ENCODE measurements around the gene DTX3L. TPM values are rescaled to one million over a fixed set of nuclear protein-coding genes. Genes with fewer than 3 reads are reported as not detected.

DTX3L gene
- total RNA-seq, 1 donor from 2014 or later, result 82.2 TPM

GRCh38 chr3:122548619-122549018 lies 15.5 kb upstream of the DTX3L start:
- peaks cover 97% of the 10 kb centered on the region for H3K36me3 ChIP-seq

GRCh38 chr3:122553171-122553570 lies 11.0 kb upstream of the DTX3L start:
- Histone ChIP-seq H3K4me1 (peaks cover 13% of the 10 kb centered on the region), H3K9me3 (no peaks in the 10 kb centered on the region), H3K36me3 (peaks cover 100% of the 10 kb centered on the region), H3K27ac (no peak overlapping the region), H3K4me3 (no peak overlapping the region), H3K27me3 (ENCODE audit: low read depth) (no peaks in the 10 kb centered on the region)
- TF ChIP-seq CTCF (IDR thresholded peaks at IDR 0.05), result no peak
- DNase-seq, result no peak
- ATAC-seq, result no peak
- intact Hi-C loops (cut with DNase I), result no loop called here

More at GRCh38 chr3:122548619-122549018, 15.5 kb upstream of the DTX3L start:
- peaks cover 1% of the 10 kb centered on the region for H3K4me1 ChIP-seq
- DNase-seq, result no peak
- H3K4me3 ChIP-seq, result no peak overlapping the region
- TF ChIP-seq CTCF (IDR thresholded peaks at IDR 0.05), result no peak
- no peaks in the 10 kb centered on the region for H3K27me3 ChIP-seq (ENCODE audit: low read depth)
- intact Hi-C loops (cut with DNase I), result no loop called here
- ATAC-seq, result no peak
- no peaks in the 10 kb centered on the region for H3K9me3 ChIP-seq
- H3K27ac ChIP-seq, result no peak overlapping the region

GRCh38 chr3:122555275-122556071 lies 8.7 kb upstream of the DTX3L start:
- H3K9me3 ChIP-seq, result no peaks in the 10 kb centered on the region
- no peak overlapping the region for H3K27ac ChIP-seq
- intact Hi-C loops (cut with DNase I), result no loop called here
- ATAC-seq (peak in 1 of 2 donors; percentile 44), DNase-seq (no peak)
- no peak overlapping the region for H3K4me3 ChIP-seq
- peaks cover 20% of the 10 kb centered on the region for H3K4me1 ChIP-seq
- no peak for TF ChIP-seq CTCF (IDR thresholded peaks at IDR 0.05)
- peaks cover 98% of the 10 kb centered on the region for H3K36me3 ChIP-seq
- H3K27me3 ChIP-seq (ENCODE audit: low read depth), result no peaks in the 10 kb centered on the region

- Histone ChIP-seq H3K27ac (no peak overlapping the region), H3K27me3 (ENCODE audit: low read depth) (no peaks in the 10 kb centered on the region), H3K9me3 (no peaks in the 10 kb centered on the region), H3K4me3 (no peak overlapping the region), H3K36me3 (peaks cover 79% of the 10 kb centered on the region), H3K4me1 (peaks cover 36% of the 10 kb centered on the region)
- no peak for TF ChIP-seq CTCF (IDR thresholded peaks at IDR 0.05)
- ATAC-seq (no peak), DNase-seq (no peak)
- intact Hi-C loops (cut with DNase I), result no loop called here
Measured at GRCh38 chr3:122557356-122557755, 6.8 kb upstream of the DTX3L start.

GRCh38 chr3:122558605-122559004 lies 5.5 kb upstream of the DTX3L start:
- Histone ChIP-seq H3K4me3 (no peak overlapping the region), H3K36me3 (peaks cover 66% of the 10 kb centered on the region)
- ATAC-seq, result no peak

More at GRCh38 chr3:122558605-122559004, 5.5 kb upstream of the DTX3L start:
- no peak for TF ChIP-seq CTCF (IDR thresholded peaks at IDR 0.05)
- intact Hi-C loops (cut with DNase I), result no loop called here
- DNase-seq, result no peak
- Histone ChIP-seq H3K27ac (no peak overlapping the region), H3K27me3 (ENCODE audit: low read depth) (no peaks in the 10 kb centered on the region), H3K9me3 (no peaks in the 10 kb centered on the region), H3K4me1 (peaks cover 46% of the 10 kb centered on the region)
